ENCODE data around the gene TMEM232. TPM values are rescaled to one million over a fixed set of nuclear protein-coding genes. Genes with fewer than 3 reads are reported as not detected.

Gene TMEM232
- total RNA-seq, 4 donors from 2014 or later = 1.3 to 19.3 (median 7.1) TPM; not detected in 1

DNA sequence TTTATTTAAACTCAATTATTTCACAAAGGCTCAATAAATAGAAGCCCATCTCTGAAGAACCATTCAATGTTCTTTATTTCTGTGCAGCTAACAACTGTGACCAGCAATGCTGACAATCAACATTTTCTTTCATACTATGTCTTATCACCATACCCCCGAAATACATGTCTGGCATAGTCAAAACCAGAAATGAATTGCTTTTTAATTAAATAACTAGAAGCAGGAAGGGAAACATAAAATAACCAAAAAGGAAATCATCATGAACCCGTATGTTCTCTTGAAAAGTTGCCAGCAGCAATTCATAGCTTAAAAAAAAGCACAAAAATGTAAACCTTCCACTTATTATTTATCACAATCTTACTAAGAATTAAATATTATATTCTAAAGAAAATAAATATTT is 212.4 kb downstream of the TMEM232 start:
- Histone ChIP-seq H3K4me3 (no peak overlapping the region), H3K27me3 (no peaks in the 10 kb centered on the region), H3K27ac (no peak overlapping the region), H3K4me1 (no peaks in the 10 kb centered on the region), H3K9me3 (no peaks in the 10 kb centered on the region), H3K36me3 (no peaks in the 10 kb centered on the region)
- DNase-seq = no peak
- intact Hi-C loops (cut with DNase I; ENCODE audit: low total_unique reads) = no loop called here
- TF ChIP-seq, protein P1, sequence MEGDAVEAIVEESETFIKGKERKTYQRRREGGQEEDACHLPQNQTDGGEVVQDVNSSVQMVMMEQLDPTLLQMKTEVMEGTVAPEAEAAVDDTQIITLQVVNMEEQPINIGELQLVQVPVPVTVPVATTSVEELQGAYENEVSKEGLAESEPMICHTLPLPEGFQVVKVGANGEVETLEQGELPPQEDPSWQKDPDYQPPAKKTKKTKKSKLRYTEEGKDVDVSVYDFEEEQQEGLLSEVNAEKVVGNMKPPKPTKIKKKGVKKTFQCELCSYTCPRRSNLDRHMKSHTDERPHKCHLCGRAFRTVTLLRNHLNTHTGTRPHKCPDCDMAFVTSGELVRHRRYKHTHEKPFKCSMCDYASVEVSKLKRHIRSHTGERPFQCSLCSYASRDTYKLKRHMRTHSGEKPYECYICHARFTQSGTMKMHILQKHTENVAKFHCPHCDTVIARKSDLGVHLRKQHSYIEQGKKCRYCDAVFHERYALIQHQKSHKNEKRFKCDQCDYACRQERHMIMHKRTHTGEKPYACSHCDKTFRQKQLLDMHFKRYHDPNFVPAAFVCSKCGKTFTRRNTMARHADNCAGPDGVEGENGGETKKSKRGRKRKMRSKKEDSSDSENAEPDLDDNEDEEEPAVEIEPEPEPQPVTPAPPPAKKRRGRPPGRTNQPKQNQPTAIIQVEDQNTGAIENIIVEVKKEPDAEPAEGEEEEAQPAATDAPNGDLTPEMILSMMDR (IDR thresholded peaks at IDR 0.05) = no peak
- TF ChIP-seq POLR2A (IDR thresholded peaks at IDR 0.05) = no peak

DNA sequence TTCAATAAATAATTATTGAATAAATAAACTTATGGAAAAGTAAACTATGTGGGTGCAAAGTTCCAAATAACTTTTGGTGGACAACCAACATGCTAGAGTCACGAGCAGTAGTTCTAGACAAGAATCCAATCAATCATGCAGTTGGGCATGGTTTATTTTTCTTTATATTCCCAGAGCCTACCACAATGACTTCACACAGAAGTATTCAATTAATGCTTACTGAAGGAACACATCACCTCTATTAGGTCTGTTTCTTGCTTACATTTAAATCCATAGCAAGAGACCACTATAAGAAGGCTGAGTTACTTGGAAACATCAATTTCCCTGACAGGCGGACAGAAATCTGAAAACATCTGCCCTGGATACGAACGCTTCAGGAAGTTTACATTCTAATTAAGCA is 214.2 kb downstream of the TMEM232 start:
- Histone ChIP-seq H3K27ac (no peak overlapping the region), H3K4me1 (no peaks in the 10 kb centered on the region), H3K36me3 (no peaks in the 10 kb centered on the region), H3K9me3 (no peaks in the 10 kb centered on the region), H3K4me3 (no peak overlapping the region), H3K27me3 (no peaks in the 10 kb centered on the region)
- intact Hi-C loops (cut with DNase I; ENCODE audit: low total_unique reads) = no loop called here
- DNase-seq = no peak
- TF ChIP-seq POLR2A (IDR thresholded peaks at IDR 0.05) = no peak
- TF ChIP-seq, protein P1 (IDR thresholded peaks at IDR 0.05) = no peak

DNA sequence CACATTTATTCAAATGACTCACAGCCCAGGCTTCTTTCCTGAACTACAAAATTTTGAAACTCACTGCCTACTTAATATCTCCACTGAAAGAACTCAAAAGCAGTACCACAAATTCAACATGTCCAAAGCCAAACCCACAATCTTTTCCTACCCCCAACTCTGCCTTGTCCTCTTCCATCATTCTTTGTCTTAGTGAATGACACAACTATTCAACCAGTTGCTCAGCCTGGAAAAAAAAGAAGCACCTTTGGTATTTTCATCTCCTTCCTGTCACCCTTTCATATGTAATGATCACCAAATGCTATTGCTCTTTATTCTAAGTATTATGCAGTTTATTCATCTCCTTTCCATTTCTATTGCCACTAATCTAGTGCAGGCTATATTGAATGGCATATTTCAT is 216.3 kb downstream of the TMEM232 start:
- no peak overlapping the region for H3K4me3 ChIP-seq
- H3K27me3 ChIP-seq = no peaks in the 10 kb centered on the region
- no peak overlapping the region for H3K27ac ChIP-seq
- TF ChIP-seq, protein P1 (IDR thresholded peaks at IDR 0.05) = no peak
- no peak for TF ChIP-seq POLR2A (IDR thresholded peaks at IDR 0.05)
- H3K9me3 ChIP-seq = no peaks in the 10 kb centered on the region
- no peaks in the 10 kb centered on the region for H3K4me1 ChIP-seq
- intact Hi-C loops (cut with DNase I; ENCODE audit: low total_unique reads) = no loop called here
- H3K36me3 ChIP-seq = no peaks in the 10 kb centered on the region
- no peak for DNase-seq

DNA sequence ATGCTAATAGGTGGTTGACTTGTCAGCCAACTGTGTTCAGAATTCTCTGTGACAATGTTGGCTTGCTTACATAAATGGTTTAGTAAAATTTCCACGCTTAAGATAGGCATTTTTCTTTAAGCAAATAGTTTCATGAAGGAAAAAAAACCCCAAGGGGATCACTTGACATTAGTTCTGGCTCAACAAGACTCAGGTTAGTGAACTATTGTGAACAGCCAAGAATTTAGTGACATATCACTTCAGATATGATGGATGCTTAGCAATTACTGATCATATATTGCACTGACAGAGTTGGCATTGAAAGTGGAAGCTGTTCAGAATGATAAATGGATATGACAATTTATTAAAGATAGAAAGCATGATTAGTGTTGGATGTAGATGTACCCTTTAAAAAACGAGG is 218.5 kb downstream of the TMEM232 start:
- no peak overlapping the region for H3K4me3 ChIP-seq
- H3K27me3 ChIP-seq = no peaks in the 10 kb centered on the region
- TF ChIP-seq, protein P1 (IDR thresholded peaks at IDR 0.05) = no peak
- TF ChIP-seq POLR2A (IDR thresholded peaks at IDR 0.05) = no peak
- H3K9me3 ChIP-seq = no peaks in the 10 kb centered on the region
- H3K36me3 ChIP-seq = no peaks in the 10 kb centered on the region
- intact Hi-C loops (cut with DNase I; ENCODE audit: low total_unique reads) = no loop called here
- H3K4me1 ChIP-seq = no peaks in the 10 kb centered on the region
- H3K27ac ChIP-seq = no peak overlapping the region
- no peak for DNase-seq

DNA sequence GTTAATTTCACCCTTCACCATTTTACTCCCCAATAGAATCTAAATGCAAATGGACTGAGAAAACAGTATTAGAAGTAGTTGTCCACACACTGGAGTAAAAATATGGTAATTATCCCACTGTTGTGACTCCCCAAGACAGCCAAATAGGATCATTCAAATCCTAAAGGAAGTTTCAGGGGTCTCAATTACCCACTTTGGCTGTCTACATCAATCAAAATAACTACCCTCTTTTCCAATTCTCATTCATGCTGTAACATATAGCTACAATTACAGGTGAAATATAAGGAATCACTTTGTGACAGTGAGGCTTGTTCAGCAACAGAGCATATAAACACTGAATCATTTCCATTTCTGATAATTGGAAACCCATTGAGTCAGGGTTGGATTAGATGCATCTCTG is 220.1 kb downstream of the TMEM232 start:
- intact Hi-C loops (cut with DNase I; ENCODE audit: low total_unique reads) = no loop called here
- Histone ChIP-seq H3K4me3 (no peak overlapping the region), H3K27ac (no peak overlapping the region), H3K4me1 (no peaks in the 10 kb centered on the region), H3K9me3 (no peaks in the 10 kb centered on the region), H3K27me3 (no peaks in the 10 kb centered on the region), H3K36me3 (no peaks in the 10 kb centered on the region)
- TF ChIP-seq, protein P1 (IDR thresholded peaks at IDR 0.05) = no peak
- TF ChIP-seq POLR2A (IDR thresholded peaks at IDR 0.05) = no peak
- no peak for DNase-seq
